Esophagus muscularis mucosa (tissue), 4 donors: ENCODE data around the gene OSBPL3. TPM values are rescaled to one million over a fixed set of nuclear protein-coding genes. Genes with fewer than 3 reads are reported as not detected.

Experiments used
- DNase-seq: peaks from one replicate; pipeline ENCODE4 v3.0.0-alpha.2; 2017; ENCODE audit errors: extremely low spot score
- H3K27ac ChIP-seq, 4 donors: fragments of 200-600 bp; sonication (generic); replicated peaks in 1 of 4; 1 replicate in 3 of 4; 2 replicates in 1 of 4; pipeline ENCODE4 v1.5.1; 2016 to 2019; ENCODE audit warnings: mild to moderate bottlenecking in 1 of 4
- H3K27me3 ChIP-seq, 4 donors: fragments of 200-600 bp; sonication (generic); one replicate each; pipeline versions ENCODE4 v1.5.1 to v1.6.0; 2016 to 2019
- H3K36me3 ChIP-seq, 4 donors: fragments of 200-600 bp; sonication (generic); one replicate each; pipeline ENCODE4 v1.5.1; 2016 to 2019
- H3K4me1 ChIP-seq, 4 donors: fragments of 200-600 bp; sonication (generic); one replicate each; pipeline ENCODE4 v1.5.1; 2016 to 2019
- H3K4me3 ChIP-seq, 4 donors: fragments of 200-600 bp; sonication (generic); 1 replicate in 2 of 4; 2 replicates in 2 of 4; pipeline ENCODE4 v1.5.1; 2016 to 2019; ENCODE audit warnings: mild to moderate bottlenecking in 4 of 4, moderate library complexity in 1 of 4
- H3K9me3 ChIP-seq, 4 donors: fragments of 200-600 bp; sonication (generic); 1 replicate in 3 of 4; 2 replicates in 1 of 4; pipeline ENCODE4 v1.5.1; 2016 to 2019
- CTCF ChIP-seq, 3 experiments: fragments of 200-600 bp in 2 of 3; fragments of 450-650 bp in 1 of 3; sonication (generic) in 2 of 3; IDR thresholded peaks; one replicate each; pipeline ENCODE4 v1.5.1; 2017 to 2019; ENCODE audit warnings: antibody characterized with exemption in 3 of 3, mild to moderate bottlenecking in 2 of 3, moderate library complexity in 1 of 3
- EP300 ChIP-seq: sonication (generic); formaldehyde crosslinking; IDR thresholded peaks from one replicate; pipeline ENCODE4 v1.6.1; 2017; ENCODE audit warnings: antibody characterized with exemption
- POLR2A ChIP-seq: fragments of 450-650 bp; IDR thresholded peaks from one replicate; pipeline ENCODE4 v1.6.1; 2017; ENCODE audit warnings: antibody characterized with exemption, moderate library complexity, mild to moderate bottlenecking, low read depth
- POLR2AphosphoS5 ChIP-seq, 2 donors: sonication (generic); formaldehyde crosslinking; IDR thresholded peaks; one replicate each; pipeline ENCODE4 v1.6.1; 2017; ENCODE audit warnings: antibody characterized with exemption in 2 of 2
- WGBS: methylation state at CpG from one replicate; pipeline ENCODE4 v1.1.5; 2018; 5-methylcytosine and 5-hydroxymethylcytosine counted together
- intact Hi-C: fragments of 100-400 bp; cut with DNase I; formaldehyde crosslinking; loops from one replicate; pipeline ENCODE4 v1.15.1; 2023
- total RNA-seq, 4 donors: library from RNA; depleted of rRNA; stranded (reverse); fragments of >200 nt; gene quantifications; one replicate each; pipeline versions ENCODE4 v1.1.0 to v1.2.1, GENCODE V29; 2016

Gene OSBPL3
- total RNA-seq, 4 donors from 2014 or later = 2.6 to 4.6 (median 3.3) TPM

DNA sequence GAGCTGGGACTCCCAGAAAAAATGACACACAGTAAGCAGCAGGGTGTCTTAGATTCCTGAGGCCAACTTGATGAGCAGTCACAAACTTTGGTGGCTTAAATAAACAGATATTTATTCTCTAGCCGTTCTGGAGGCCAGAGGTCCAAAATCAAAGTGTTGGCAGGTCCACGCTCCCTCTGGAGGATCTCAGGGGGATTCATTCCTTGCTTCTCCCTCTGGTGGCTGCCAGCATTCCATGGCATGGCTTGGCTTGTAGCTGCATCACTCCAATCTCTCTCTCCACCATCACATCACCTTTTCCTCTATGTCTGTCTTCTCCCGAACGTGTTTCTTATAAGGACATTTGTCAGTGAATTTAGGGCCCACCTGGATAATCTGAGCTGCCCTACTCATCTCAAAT, 98.4 kb downstream of the OSBPL3 start:
- Histone ChIP-seq H3K27me3 (no peaks in the 10 kb centered on the region), H3K27ac (no peak overlapping the region), H3K36me3 (no peaks in the 10 kb centered on the region), H3K4me3 (no peak overlapping the region), H3K4me1 (peaks cover 0 to 11% (median 8%) of the 10 kb centered on the region in 4 donors), H3K9me3 (no peaks in the 10 kb centered on the region)
- no peak for TF ChIP-seq CTCF (IDR thresholded peaks at IDR 0.05)
- no peak for TF ChIP-seq EP300
- TF ChIP-seq POLR2A = no peak
- no peak for TF ChIP-seq POLR2AphosphoS5 (IDR thresholded peaks at IDR 0.05)
- 89% methylated on average over 4 of the region's 4 CpGs for WGBS
- DNase-seq = no peak
- intact Hi-C loops = no loop called here

GRCh38 chr7:24880886-24881285, 99.1 kb downstream of the OSBPL3 start:
- Histone ChIP-seq H3K27me3 (no peaks in the 10 kb centered on the region), H3K36me3 (no peaks in the 10 kb centered on the region), H3K4me3 (no peak overlapping the region), H3K27ac (no peak overlapping the region), H3K4me1 (peaks cover 0 to 11% (median 8%) of the 10 kb centered on the region in 4 donors), H3K9me3 (no peaks in the 10 kb centered on the region)
- no peak for DNase-seq
- intact Hi-C loops = no loop called here
- no peak for TF ChIP-seq EP300
- no peak for TF ChIP-seq POLR2A
- TF ChIP-seq POLR2AphosphoS5 (IDR thresholded peaks at IDR 0.05) = no peak
- no peak for TF ChIP-seq CTCF (IDR thresholded peaks at IDR 0.05)

GRCh38 chr7:24879291-24879690, 100.7 kb downstream of the OSBPL3 start:
- no peak overlapping the region for H3K4me3 ChIP-seq
- TF ChIP-seq EP300 (no peak), CTCF (IDR thresholded peaks at IDR 0.05) (no peak), POLR2AphosphoS5 (IDR thresholded peaks at IDR 0.05) (no peak), POLR2A (no peak)
- H3K4me1 ChIP-seq = peaks cover 0 to 11% (median 8%) of the 10 kb centered on the region in 4 donors
- intact Hi-C loops = no loop called here
- H3K27ac ChIP-seq = no peak overlapping the region
- 94% methylated on average over 2 of the region's 2 CpGs for WGBS
- H3K36me3 ChIP-seq = no peaks in the 10 kb centered on the region
- DNase-seq = no peak
- H3K9me3 ChIP-seq = no peaks in the 10 kb centered on the region
- no peaks in the 10 kb centered on the region for H3K27me3 ChIP-seq

DNA sequence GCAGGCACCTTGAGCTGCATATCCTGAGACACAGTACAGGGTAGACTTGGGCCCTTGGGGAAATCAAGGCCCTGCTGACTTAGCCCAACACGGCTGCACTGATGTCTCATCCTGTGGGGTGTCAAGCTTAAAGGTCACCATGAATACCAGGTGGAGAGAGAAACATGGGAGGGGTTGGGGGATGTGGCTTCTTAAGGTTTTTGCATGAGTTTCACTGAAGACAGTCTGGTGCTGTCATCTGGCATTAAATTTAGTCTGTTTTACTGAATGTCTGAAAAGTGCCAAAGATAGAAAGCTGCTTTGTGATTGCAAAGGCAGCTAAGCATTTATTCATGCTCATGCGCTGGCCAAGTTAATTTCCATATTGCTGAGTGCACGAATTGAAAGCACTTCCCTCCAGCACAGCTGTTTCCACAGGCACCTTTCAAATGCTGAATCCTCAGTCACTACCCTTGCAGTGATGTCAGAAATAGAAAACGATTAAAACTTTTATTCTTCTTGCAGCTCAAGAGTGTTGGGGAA, 102.1 kb downstream of the OSBPL3 start:
- intact Hi-C loops = no loop called here
- Histone ChIP-seq H3K9me3 (no peaks in the 10 kb centered on the region), H3K4me3 (no peak overlapping the region), H3K27ac (no peak overlapping the region), H3K36me3 (no peaks in the 10 kb centered on the region), H3K4me1 (peaks cover 0 to 1% (median under 1%) of the 10 kb centered on the region in 4 donors), H3K27me3 (no peaks in the 10 kb centered on the region)
- 33% methylated on average over 4 of the region's 4 CpGs for WGBS
- no peak for DNase-seq
- no peak for TF ChIP-seq CTCF (IDR thresholded peaks at IDR 0.05)
- no peak for TF ChIP-seq POLR2AphosphoS5 (IDR thresholded peaks at IDR 0.05)

- DNase-seq = no peak
- Histone ChIP-seq H3K9me3 (no peaks in the 10 kb centered on the region), H3K27me3 (no peaks in the 10 kb centered on the region), H3K36me3 (no peaks in the 10 kb centered on the region), H3K4me1 (no peaks in the 10 kb centered on the region), H3K4me3 (no peak overlapping the region), H3K27ac (no peak overlapping the region)
- intact Hi-C loops = no loop called here
- 94% methylated on average over 6 of the region's 6 CpGs for WGBS
- TF ChIP-seq EP300 (no peak), CTCF (IDR thresholded peaks at IDR 0.05) (no peak), POLR2AphosphoS5 (IDR thresholded peaks at IDR 0.05) (no peak), POLR2A (no peak)
Observed at GRCh38 chr7:24874791-24875190, 105.2 kb downstream of the OSBPL3 start.
